ENCODE data around the gene RGS6. TPM values are rescaled to one million over a fixed set of nuclear protein-coding genes. Genes with fewer than 3 reads are reported as not detected.

Gene RGS6
- total RNA-seq, 4 donors from 2014 or later, result 0.84 to 3.0 (median 1.7) TPM; not detected in 1

DNA sequence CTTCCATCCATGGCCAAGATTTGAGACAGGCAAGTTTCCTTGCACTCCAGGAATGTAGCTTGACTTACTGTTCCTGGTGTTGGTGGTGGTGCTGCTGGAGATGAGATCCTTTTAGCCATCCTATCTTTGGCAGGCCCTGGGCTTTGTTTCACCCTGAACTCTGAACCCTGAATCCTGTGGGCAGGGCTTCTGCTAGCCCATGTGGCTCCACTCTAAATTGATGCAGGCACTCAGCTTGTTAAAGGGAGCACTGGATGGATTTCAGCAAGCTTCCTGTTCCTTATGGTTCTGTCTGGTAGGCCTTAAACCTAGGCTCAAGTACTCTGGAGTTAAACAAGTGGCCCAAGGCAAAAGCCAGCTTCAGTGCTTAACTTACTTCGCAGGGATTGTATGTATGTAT lies 138.2 kb downstream of the RGS6 start:
- DNase-seq (ENCODE audit: low spot score in 2 of 2), result no peak
- intact Hi-C loops (cut with DNase I; ENCODE audit: low total_unique reads), result no loop called here
- WGBS, 2 donors, result 94 to 100% methylated on average over 1 of the region's 1 CpG
- TF ChIP-seq POLR2A (IDR thresholded peaks at IDR 0.05), result no peak
- TF ChIP-seq, protein P1, sequence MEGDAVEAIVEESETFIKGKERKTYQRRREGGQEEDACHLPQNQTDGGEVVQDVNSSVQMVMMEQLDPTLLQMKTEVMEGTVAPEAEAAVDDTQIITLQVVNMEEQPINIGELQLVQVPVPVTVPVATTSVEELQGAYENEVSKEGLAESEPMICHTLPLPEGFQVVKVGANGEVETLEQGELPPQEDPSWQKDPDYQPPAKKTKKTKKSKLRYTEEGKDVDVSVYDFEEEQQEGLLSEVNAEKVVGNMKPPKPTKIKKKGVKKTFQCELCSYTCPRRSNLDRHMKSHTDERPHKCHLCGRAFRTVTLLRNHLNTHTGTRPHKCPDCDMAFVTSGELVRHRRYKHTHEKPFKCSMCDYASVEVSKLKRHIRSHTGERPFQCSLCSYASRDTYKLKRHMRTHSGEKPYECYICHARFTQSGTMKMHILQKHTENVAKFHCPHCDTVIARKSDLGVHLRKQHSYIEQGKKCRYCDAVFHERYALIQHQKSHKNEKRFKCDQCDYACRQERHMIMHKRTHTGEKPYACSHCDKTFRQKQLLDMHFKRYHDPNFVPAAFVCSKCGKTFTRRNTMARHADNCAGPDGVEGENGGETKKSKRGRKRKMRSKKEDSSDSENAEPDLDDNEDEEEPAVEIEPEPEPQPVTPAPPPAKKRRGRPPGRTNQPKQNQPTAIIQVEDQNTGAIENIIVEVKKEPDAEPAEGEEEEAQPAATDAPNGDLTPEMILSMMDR (IDR thresholded peaks at IDR 0.05), result no peak
- H3K4me3 ChIP-seq (ENCODE audit: low read depth, poor library complexity, severe bottlenecking), result no peak overlapping the region

DNA sequence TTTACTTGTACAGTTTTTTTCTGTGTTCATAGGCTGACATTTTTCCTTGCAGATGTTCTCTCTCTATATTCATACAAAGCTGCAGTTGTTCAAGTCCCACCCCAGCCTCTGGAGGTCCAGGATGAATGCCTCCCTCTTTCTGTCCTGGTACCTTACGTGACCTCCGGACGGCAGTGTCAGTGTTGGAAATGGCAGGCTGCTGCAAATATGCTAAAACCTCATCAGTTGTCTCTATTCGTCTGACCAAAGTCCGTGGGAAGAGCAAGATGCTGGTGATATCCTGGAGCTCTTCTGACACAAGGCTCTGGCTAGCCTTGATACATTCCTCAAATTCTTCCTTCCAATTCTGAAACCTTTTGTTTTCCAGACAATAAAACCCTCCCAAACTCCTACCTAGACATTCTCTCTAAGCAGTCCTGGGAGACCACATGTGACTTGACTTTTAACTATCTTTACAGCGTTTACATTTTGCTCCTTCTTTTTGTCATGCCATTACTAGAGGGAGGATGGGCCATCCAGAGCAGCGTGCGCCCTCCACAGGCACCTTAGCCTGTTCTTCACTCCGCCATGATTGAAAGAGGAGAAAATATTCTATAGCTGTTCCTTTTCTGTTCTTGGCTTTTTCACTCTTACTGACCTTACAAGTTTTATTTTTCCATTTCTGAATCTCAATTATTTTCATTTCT lies 143.6 kb downstream of the RGS6 start:
- H3K4me3 ChIP-seq (ENCODE audit: low read depth, poor library complexity, severe bottlenecking), result no peak overlapping the region
- intact Hi-C loops (cut with DNase I; ENCODE audit: low total_unique reads), result no loop called here
- no peak for DNase-seq (ENCODE audit: low spot score in 2 of 2)
- TF ChIP-seq, protein P1 (IDR thresholded peaks at IDR 0.05), result no peak
- no peak for TF ChIP-seq POLR2A (IDR thresholded peaks at IDR 0.05)
- 74 to 77% methylated on average over 9 of the region's 9 CpGs for WGBS, 2 donors

DNA sequence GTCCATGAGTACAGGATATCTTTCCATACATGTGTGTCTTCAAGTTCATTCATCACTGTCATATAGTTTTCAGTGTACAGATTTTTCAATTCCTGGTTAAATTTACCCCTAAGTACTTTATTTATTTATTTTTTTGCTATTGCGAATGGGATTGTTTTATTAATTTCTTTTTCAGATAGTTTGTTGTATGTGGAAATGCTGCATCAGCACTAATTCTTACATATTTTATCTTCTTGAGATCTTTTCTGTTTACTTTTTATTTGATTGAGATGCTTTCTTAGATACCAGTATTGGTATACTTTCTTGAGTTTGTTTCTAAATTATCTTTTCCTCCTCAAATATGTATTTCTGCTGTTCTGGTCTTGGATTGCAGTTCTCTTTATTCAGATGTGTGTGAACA lies 148.9 kb downstream of the RGS6 start:
- TF ChIP-seq POLR2A (IDR thresholded peaks at IDR 0.05), result no peak
- TF ChIP-seq, protein P1 (IDR thresholded peaks at IDR 0.05), result no peak

DNA sequence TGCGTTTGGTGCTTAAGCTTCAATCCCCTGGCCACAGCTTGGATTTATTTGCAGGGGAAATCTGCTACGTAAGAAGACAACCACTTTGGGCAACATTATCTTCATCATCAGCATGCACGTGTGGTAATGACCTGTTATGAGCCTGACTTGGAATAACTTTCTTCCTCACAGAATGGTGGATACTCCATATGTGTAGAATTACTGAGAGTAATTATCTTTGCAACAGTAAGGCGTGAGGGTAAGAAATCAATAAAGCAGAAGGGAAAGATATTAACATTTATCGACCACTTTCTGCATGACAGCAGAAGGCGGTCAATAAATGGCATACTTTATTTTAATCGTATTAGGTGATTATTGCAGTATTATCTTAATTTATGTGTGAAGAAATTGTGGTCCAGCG lies 152.7 kb downstream of the RGS6 start:
- no peak for DNase-seq (ENCODE audit: low spot score in 2 of 2)
- 89 to 90% methylated on average over 8 of the region's 8 CpGs for WGBS, 2 donors
- intact Hi-C loops (cut with DNase I; ENCODE audit: low total_unique reads), result no loop called here
- H3K4me3 ChIP-seq (ENCODE audit: low read depth, poor library complexity, severe bottlenecking), result no peak overlapping the region
- TF ChIP-seq, protein P1 (IDR thresholded peaks at IDR 0.05), result no peak
- TF ChIP-seq POLR2A (IDR thresholded peaks at IDR 0.05), result no peak

More for the DNA sequence above, 148.9 kb downstream of the RGS6 start:
- intact Hi-C loops (cut with DNase I; ENCODE audit: low total_unique reads), result no loop called here
- H3K4me3 ChIP-seq (ENCODE audit: low read depth, poor library complexity, severe bottlenecking), result no peak overlapping the region
- 89 to 97% methylated on average over 1 of the region's 1 CpG for WGBS, 2 donors
- DNase-seq (ENCODE audit: low spot score in 2 of 2), result no peak

GRCh38 chr14:72089625-72090024 lies 157.4 kb downstream of the RGS6 start:
- DNase-seq (ENCODE audit: low spot score in 2 of 2), result no peak
- 46 to 63% methylated on average over 4 of the region's 4 CpGs for WGBS, 2 donors
- TF ChIP-seq, protein P1 (IDR thresholded peaks at IDR 0.05), result no peak
- no peak for TF ChIP-seq POLR2A (IDR thresholded peaks at IDR 0.05)

More at GRCh38 chr14:72089625-72090024, 157.4 kb downstream of the RGS6 start:
- no peak overlapping the region for H3K4me3 ChIP-seq (ENCODE audit: low read depth, poor library complexity, severe bottlenecking)
- intact Hi-C loops (cut with DNase I; ENCODE audit: low total_unique reads), result no loop called here
